ENCODE results near the gene SHANK3. TPM values are rescaled to one million over a fixed set of nuclear protein-coding genes. Genes with fewer than 3 reads are reported as not detected.

The SHANK3 gene
- polyA plus RNA-seq, 1 donor (not counting 4 experiments of a cell fraction or from before 2014, with no cell fraction given), result 1.00 TPM

DNA sequence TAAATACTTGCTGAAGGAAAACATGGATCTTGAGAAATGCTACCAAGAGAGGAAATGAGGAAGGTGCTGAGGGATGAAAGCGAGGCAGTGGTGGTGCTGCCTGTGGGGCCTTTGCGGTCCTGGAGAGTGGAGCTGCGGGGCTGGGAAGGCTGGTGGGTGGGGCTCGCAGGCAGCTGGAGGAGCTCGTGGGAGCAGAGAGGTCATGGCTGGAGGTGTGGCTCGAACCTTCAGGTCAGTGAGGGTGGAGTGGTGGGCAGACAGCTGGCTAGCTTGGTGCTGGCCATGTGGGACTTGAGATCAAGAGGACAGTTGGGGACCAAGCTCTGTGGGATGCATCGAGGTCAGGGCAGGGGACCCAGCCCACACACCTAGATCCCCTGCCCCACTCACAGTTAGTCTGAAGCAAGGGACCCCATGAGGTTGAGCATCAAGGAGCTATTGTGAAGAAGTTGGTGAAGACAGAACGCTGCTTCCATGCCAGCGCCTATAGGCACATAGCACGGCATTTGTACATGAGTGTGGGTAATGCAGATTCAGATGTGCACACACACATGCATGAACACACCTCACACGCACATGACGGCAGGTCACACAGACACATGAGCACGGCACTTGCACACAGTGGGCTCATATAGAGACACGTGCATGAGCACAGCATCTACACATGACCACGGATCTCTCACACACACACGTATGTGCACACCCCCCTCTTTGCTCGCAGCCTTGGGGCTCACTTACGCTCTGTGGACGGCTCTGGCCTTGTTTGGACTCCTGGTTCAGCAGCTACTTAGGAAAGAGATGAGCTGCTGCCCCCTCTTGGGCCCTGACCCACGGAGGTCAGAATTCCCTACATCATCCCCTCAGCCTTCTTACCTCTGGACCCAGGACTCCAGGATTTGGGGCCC, 30.4 kb downstream of the SHANK3 start:
- Histone ChIP-seq H3K27ac (ENCODE audit: control insufficient read depth, insufficient read depth, low read length) (no peak overlapping the region), H3K9ac (ENCODE audit: control insufficient read depth, extremely low read depth, insufficient read depth, low read length) (no peak overlapping the region), H3K9me1 (ENCODE audit: control insufficient read depth, extremely low read depth, insufficient read depth, low read length) (no peaks in the 10 kb centered on the region), H3K79me2 (ENCODE audit: control insufficient read depth, insufficient read depth, low read length) (no peaks in the 10 kb centered on the region), H2AFZ (ENCODE audit: control insufficient read depth, low read length) (no peak overlapping the region), H3K27me3 (ENCODE audit: control insufficient read depth, extremely low read depth, insufficient read depth, low read length) (no peaks in the 10 kb centered on the region), H3K36me3 (ENCODE audit: control insufficient read depth in 2 of 2, extremely low read depth in 1 of 2, insufficient read depth in 2 of 2, low read length in 2 of 2) (peaks cover 0 to 6% of the 10 kb centered on the region in 2 experiments), H3K9me3 (ENCODE audit: control insufficient read depth, low read depth, low read length) (no peaks in the 10 kb centered on the region), H4K20me1 (ENCODE audit: control insufficient read depth, extremely low read depth, insufficient read depth, low read length) (no peaks in the 10 kb centered on the region), H3K4me3 (ENCODE audit: control insufficient read depth in 2 of 3, extremely low read depth in 1 of 3, insufficient read depth in 2 of 3, low read depth in 1 of 3, low read length in 3 of 3) (no peak overlapping the region), H3K4me2 (ENCODE audit: control insufficient read depth, extremely low read depth, insufficient read depth, low read depth, low read length) (no peak overlapping the region), H3K4me1 (ENCODE audit: control insufficient read depth, extremely low read depth, insufficient read depth, low read length) (no peaks in the 10 kb centered on the region)
- FAIRE-seq (no peak), DNase-seq (ENCODE audit: low read depth, low spot score) (no peak)
- dilution Hi-C loops (cut with MboI; ENCODE audit: extremely low pct_ligation_motif_present, low sequenced_read_pairs), result no loop called here
- TF ChIP-seq, protein P1, sequence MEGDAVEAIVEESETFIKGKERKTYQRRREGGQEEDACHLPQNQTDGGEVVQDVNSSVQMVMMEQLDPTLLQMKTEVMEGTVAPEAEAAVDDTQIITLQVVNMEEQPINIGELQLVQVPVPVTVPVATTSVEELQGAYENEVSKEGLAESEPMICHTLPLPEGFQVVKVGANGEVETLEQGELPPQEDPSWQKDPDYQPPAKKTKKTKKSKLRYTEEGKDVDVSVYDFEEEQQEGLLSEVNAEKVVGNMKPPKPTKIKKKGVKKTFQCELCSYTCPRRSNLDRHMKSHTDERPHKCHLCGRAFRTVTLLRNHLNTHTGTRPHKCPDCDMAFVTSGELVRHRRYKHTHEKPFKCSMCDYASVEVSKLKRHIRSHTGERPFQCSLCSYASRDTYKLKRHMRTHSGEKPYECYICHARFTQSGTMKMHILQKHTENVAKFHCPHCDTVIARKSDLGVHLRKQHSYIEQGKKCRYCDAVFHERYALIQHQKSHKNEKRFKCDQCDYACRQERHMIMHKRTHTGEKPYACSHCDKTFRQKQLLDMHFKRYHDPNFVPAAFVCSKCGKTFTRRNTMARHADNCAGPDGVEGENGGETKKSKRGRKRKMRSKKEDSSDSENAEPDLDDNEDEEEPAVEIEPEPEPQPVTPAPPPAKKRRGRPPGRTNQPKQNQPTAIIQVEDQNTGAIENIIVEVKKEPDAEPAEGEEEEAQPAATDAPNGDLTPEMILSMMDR (optimal IDR thresholded peaks at IDR 0.05 in 1 of 3, IDR thresholded peaks at IDR 0.05 in 1 of 3, conservative IDR thresholded peaks at IDR 0.05 in 1 of 3; ENCODE audit: extremely low read depth in 1 of 3, insufficient read depth in 2 of 3, low read length in 3 of 3), result no peak
- no peak for TF ChIP-seq EZH2 (IDR thresholded peaks at IDR 0.05; ENCODE audit: low read length)

DNA sequence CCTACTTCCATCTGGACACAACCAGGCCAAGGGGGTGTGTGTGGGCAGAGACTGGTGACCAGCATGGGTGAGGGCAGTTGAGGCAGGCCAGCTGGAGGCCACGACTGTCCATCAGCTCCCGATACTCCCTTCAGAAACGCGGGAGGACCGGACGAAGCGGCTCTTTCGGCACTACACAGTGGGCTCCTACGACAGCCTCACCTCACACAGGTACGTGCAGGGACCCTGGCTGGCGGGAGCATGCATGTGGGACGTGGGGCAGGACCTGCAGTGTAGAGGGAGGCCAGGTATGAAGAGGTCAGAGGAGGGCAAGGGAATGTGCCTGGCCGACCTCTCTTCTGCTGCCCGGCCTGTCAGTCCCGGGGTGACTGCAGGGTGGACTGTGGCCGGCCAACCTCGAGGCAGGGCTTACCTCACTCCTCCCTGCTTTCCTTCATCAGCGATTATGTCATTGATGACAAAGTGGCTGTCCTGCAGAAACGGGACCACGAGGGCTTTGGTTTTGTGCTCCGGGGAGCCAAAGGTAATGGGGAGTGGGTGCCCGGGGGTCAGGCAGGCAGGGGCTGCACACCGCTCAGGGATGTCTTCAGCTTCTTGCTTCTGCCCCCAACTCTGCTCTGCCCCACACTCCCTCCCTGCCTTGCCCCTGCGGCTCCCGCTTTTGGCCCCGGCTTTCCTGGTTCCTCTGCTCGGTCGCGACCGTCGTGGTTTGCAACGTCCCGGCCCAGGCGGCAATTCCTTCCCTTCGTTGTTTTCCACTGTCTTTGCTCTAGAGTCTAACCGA, 31.3 kb downstream of the SHANK3 start:
- no peak overlapping the region for H3K9ac ChIP-seq (ENCODE audit: control insufficient read depth, extremely low read depth, insufficient read depth, low read length)
- no peaks in the 10 kb centered on the region for H3K79me2 ChIP-seq (ENCODE audit: control insufficient read depth, insufficient read depth, low read length)
- dilution Hi-C loops (cut with MboI; ENCODE audit: extremely low pct_ligation_motif_present, low sequenced_read_pairs), result no loop called here
- peaks cover 0 to 6% of the 10 kb centered on the region in 2 experiments for H3K36me3 ChIP-seq (ENCODE audit: control insufficient read depth in 2 of 2, extremely low read depth in 1 of 2, insufficient read depth in 2 of 2, low read length in 2 of 2)
- DNase-seq (ENCODE audit: low read depth, low spot score) (no peak), FAIRE-seq (no peak)
- no peaks in the 10 kb centered on the region for H3K4me1 ChIP-seq (ENCODE audit: control insufficient read depth, extremely low read depth, insufficient read depth, low read length)
- H2AFZ ChIP-seq (ENCODE audit: control insufficient read depth, low read length), result no peak overlapping the region
- H4K20me1 ChIP-seq (ENCODE audit: control insufficient read depth, extremely low read depth, insufficient read depth, low read length), result no peaks in the 10 kb centered on the region
- H3K9me1 ChIP-seq (ENCODE audit: control insufficient read depth, extremely low read depth, insufficient read depth, low read length), result no peaks in the 10 kb centered on the region
- no peak overlapping the region for H3K4me3 ChIP-seq (ENCODE audit: control insufficient read depth in 2 of 3, extremely low read depth in 1 of 3, insufficient read depth in 2 of 3, low read depth in 1 of 3, low read length in 3 of 3)
- H3K27me3 ChIP-seq (ENCODE audit: control insufficient read depth, extremely low read depth, insufficient read depth, low read length), result no peaks in the 10 kb centered on the region
- H3K9me3 ChIP-seq (ENCODE audit: control insufficient read depth, low read depth, low read length), result no peaks in the 10 kb centered on the region
- H3K4me2 ChIP-seq (ENCODE audit: control insufficient read depth, extremely low read depth, insufficient read depth, low read depth, low read length), result no peak overlapping the region
- no peak overlapping the region for H3K27ac ChIP-seq (ENCODE audit: control insufficient read depth, insufficient read depth, low read length)
- TF ChIP-seq EZH2 (IDR thresholded peaks at IDR 0.05; ENCODE audit: low read length), result no peak
- TF ChIP-seq, protein P1 (optimal IDR thresholded peaks at IDR 0.05 in 1 of 3, IDR thresholded peaks at IDR 0.05 in 1 of 3, conservative IDR thresholded peaks at IDR 0.05 in 1 of 3; ENCODE audit: extremely low read depth in 1 of 3, insufficient read depth in 2 of 3, low read length in 3 of 3), result no peak
